ENCODE measurements around the gene ITPR1.

DNA sequence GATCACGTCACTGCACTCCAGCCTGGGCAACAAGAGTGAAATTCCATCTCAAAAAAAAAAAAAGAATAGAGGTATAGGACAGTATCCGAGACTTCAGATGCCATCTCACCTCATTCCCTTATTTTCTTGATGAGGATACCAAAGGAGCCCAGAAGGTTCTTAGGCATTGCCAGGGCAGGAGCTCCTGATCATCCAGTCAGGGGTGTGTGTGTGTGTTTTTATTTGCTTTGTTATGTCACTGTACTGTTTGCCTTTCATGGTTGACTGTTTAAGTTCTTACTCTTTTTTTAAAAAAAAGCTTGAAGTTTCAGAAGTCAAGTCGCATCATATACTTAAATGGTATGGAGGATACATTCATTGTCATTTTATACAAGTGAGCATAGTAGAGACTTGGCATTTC is 346.1 kb downstream of the ITPR1 start:
- TF ChIP-seq, protein P1, sequence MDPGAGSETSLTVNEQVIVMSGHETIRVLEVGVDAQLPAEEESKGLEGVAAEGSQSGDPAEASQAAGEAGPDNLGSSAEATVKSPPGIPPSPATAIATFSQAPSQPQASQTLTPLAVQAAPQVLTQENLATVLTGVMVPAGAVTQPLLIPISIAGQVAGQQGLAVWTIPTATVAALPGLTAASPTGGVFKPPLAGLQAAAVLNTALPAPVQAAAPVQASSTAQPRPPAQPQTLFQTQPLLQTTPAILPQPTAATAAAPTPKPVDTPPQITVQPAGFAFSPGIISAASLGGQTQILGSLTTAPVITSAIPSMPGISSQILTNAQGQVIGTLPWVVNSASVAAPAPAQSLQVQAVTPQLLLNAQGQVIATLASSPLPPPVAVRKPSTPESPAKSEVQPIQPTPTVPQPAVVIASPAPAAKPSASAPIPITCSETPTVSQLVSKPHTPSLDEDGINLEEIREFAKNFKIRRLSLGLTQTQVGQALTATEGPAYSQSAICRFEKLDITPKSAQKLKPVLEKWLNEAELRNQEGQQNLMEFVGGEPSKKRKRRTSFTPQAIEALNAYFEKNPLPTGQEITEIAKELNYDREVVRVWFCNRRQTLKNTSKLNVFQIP (CRISPR knock-in tag; IDR thresholded peaks at IDR 0.05; ENCODE audit: borderline replicate concordance, low read depth): no peak
- TF ChIP-seq CSDC2 (CRISPR knock-in tag; IDR thresholded peaks at IDR 0.05): no peak
- no peak for TF ChIP-seq SNAI2 (CRISPR knock-in tag; IDR thresholded peaks at IDR 0.05)
- TF ChIP-seq ESRRG (CRISPR knock-in tag; IDR thresholded peaks at IDR 0.05): no peak
- TF ChIP-seq, protein P2, sequence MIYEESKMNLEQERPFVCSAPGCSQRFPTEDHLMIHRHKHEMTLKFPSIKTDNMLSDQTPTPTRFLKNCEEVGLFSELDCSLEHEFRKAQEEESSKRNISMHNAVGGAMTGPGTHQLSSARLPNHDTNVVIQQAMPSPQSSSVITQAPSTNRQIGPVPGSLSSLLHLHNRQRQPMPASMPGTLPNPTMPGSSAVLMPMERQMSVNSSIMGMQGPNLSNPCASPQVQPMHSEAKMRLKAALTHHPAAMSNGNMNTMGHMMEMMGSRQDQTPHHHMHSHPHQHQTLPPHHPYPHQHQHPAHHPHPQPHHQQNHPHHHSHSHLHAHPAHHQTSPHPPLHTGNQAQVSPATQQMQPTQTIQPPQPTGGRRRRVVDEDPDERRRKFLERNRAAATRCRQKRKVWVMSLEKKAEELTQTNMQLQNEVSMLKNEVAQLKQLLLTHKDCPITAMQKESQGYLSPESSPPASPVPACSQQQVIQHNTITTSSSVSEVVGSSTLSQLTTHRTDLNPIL (CRISPR knock-in tag; IDR thresholded peaks at IDR 0.05; ENCODE audit: low read depth): no peak
- TF ChIP-seq, protein P3, sequence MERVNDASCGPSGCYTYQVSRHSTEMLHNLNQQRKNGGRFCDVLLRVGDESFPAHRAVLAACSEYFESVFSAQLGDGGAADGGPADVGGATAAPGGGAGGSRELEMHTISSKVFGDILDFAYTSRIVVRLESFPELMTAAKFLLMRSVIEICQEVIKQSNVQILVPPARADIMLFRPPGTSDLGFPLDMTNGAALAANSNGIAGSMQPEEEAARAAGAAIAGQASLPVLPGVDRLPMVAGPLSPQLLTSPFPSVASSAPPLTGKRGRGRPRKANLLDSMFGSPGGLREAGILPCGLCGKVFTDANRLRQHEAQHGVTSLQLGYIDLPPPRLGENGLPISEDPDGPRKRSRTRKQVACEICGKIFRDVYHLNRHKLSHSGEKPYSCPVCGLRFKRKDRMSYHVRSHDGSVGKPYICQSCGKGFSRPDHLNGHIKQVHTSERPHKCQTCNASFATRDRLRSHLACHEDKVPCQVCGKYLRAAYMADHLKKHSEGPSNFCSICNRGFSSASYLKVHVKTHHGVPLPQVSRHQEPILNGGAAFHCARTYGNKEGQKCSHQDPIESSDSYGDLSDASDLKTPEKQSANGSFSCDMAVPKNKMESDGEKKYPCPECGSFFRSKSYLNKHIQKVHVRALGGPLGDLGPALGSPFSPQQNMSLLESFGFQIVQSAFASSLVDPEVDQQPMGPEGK (CRISPR knock-in tag; IDR thresholded peaks at IDR 0.05; ENCODE audit: borderline replicate concordance): no peak

Data from SK-N-SH treated with all-trans-retinoic acid at 6 μM for 48 hours (cell line).